Trophoblast cell (in vitro differentiated cells and primary cell): ENCODE data around the gene SLAMF1.

Experiments used
- DNase-seq, 2 donors: peaks; one replicate each; pipeline ENCODE4 v3.0.0-alpha.2; 2016
- H2AFZ ChIP-seq: 2 replicates; pipeline ENCODE4 v1.6.1; 2013; ENCODE audit warnings: low read length, moderate library complexity, mild to moderate bottlenecking; ENCODE audit not compliant: insufficient read depth, poor library complexity
- H2AK5ac ChIP-seq: 2 replicates; pipeline ENCODE4 v1.6.1; 2013; ENCODE audit warnings: mild to moderate bottlenecking, low read length
- H2BK120ac ChIP-seq: 2 replicates; pipeline ENCODE4 v1.6.1; 2013; ENCODE audit warnings: low read length, mild to moderate bottlenecking, moderate library complexity; ENCODE audit not compliant: insufficient read depth, poor library complexity
- H2BK12ac ChIP-seq: 2 replicates; pipeline ENCODE4 v1.6.1; 2013; ENCODE audit warnings: mild to moderate bottlenecking, low read length, moderate library complexity
- H2BK5ac ChIP-seq: 2 replicates; pipeline ENCODE4 v1.6.1; 2013; ENCODE audit warnings: low read length, low read depth, moderate library complexity, mild to moderate bottlenecking; ENCODE audit not compliant: poor library complexity
- H3K14ac ChIP-seq: 2 replicates; pipeline ENCODE4 v1.6.1; 2013; ENCODE audit warnings: mild to moderate bottlenecking, low read length
- H3K18ac ChIP-seq: 2 replicates; pipeline ENCODE4 v1.6.1; 2013; ENCODE audit warnings: mild to moderate bottlenecking, low read length
- H3K23ac ChIP-seq: 2 replicates; pipeline ENCODE4 v1.6.1; 2013; ENCODE audit warnings: low read length
- H3K27ac ChIP-seq: 2 replicates; pipeline ENCODE4 v1.5.1; 2013; ENCODE audit warnings: low read depth, mild to moderate bottlenecking, inconsistent platforms, low read length, moderate library complexity
- H3K27me3 ChIP-seq: 2 replicates; pipeline ENCODE4 v1.6.1; 2013; ENCODE audit warnings: inconsistent platforms, mild to moderate bottlenecking, low read length, moderate library complexity; ENCODE audit not compliant: insufficient read depth
- H3K36me3 ChIP-seq, 2 experiments: 1 replicate in 1 of 2; 2 replicates in 1 of 2; pipeline ENCODE4 v1.6.1; 2013; ENCODE audit warnings: low read length in 2 of 2, mild to moderate bottlenecking in 2 of 2, moderate library complexity in 1 of 2; ENCODE audit not compliant: insufficient read depth in 2 of 2, control insufficient read depth in 1 of 2
- H3K4ac ChIP-seq: 2 replicates; pipeline ENCODE4 v1.6.1; 2013; ENCODE audit warnings: low read depth, mild to moderate bottlenecking, low read length, moderate library complexity
- H3K4me1 ChIP-seq, 2 experiments: 1 replicate in 1 of 2; 2 replicates in 1 of 2; pipeline ENCODE4 v1.6.1; 2013; ENCODE audit warnings: low read length in 2 of 2, mild to moderate bottlenecking in 2 of 2, moderate library complexity in 1 of 2; ENCODE audit not compliant: insufficient read depth in 2 of 2, control insufficient read depth in 1 of 2
- H3K4me2 ChIP-seq: 2 replicates; pipeline ENCODE4 v1.6.1; 2013; ENCODE audit warnings: inconsistent platforms, mild to moderate bottlenecking, low read length, moderate library complexity
- H3K4me3 ChIP-seq: 2 replicates; pipeline ENCODE4 v1.5.1; 2013; ENCODE audit warnings: mild to moderate bottlenecking, low read depth, low read length, inconsistent platforms
- H3K79me1 ChIP-seq: one replicate; pipeline ENCODE4 v1.6.1; 2013; ENCODE audit warnings: low read length
- H3K79me2 ChIP-seq: 2 replicates; pipeline ENCODE4 v1.6.1; 2013; ENCODE audit warnings: low read length, mild to moderate bottlenecking; ENCODE audit not compliant: control insufficient read depth, insufficient read depth, poor library complexity
- H3K9ac ChIP-seq: 2 replicates; pipeline ENCODE4 v1.6.1; 2013; ENCODE audit warnings: mild to moderate bottlenecking, low read length
- H3K9me3 ChIP-seq: 2 replicates; pipeline ENCODE4 v1.6.1; 2013; ENCODE audit warnings: low read depth, mild to moderate bottlenecking, control low read depth, inconsistent platforms, low read length; ENCODE audit not compliant: insufficient read depth
- H4K12ac ChIP-seq: 2 replicates; pipeline ENCODE4 v1.6.1; 2013; ENCODE audit warnings: low read depth, mild to moderate bottlenecking, low read length, moderate library complexity
- H4K8ac ChIP-seq: 2 replicates; pipeline ENCODE4 v1.6.1; 2013; ENCODE audit warnings: low read depth, mild to moderate bottlenecking, low read length, moderate library complexity
- H4K91ac ChIP-seq: one replicate; pipeline ENCODE4 v1.6.1; 2013; ENCODE audit warnings: low read depth, mild to moderate bottlenecking, low read length, moderate library complexity
- WGBS: extraction: QIAGEN DNeasy Blood & Tissue Kit; methylation state at CpG from one replicate; pipeline ENCODE4 v1.1.7; 2013; ENCODE audit warnings: missing lambda C conversion rate; ENCODE audit not compliant: insufficient read length, insufficient coverage; ENCODE audit errors: extremely low coverage; 5-methylcytosine and 5-hydroxymethylcytosine counted together

The SLAMF1 gene

DNA sequence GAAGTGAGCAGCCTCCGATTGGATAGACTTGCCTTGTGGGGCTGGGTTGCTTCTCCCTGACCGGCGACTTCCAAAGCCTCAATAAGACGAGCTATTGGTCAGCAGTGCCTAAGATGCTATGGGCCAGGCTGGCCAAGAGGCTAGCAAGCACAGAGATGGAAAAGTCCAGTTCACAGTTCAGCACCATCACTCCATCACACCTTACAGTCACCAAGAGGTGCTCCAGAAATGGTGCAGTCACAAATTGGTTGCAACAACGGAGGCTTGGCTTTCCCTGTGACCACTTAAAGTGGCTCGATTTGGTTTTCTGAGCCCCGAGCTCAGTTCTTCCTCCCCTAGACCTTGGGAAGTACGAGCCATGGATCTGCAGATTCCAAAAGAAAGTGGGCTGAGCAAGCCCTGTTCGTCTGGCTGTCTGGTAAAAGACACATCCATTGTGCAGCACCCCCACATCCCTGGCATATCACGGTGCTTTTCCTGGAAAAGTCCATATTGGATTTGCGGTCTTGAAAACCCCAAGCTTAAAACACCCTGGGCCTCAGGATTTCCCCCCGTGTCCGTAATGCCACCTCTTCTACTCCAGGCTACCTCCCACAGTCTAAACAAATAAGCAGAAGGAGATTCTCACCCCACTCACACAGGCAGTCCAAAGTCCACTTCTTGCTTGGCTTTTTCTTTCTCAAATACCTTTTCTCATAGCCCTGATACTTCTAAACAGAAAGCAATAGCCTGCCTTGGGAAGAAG is 1.3 kb downstream of the SLAMF1 start:
- no peak overlapping the region for H2BK5ac ChIP-seq
- no peaks in the 10 kb centered on the region for H3K27me3 ChIP-seq
- no peak overlapping the region for H4K12ac ChIP-seq
- no peak overlapping the region for H3K14ac ChIP-seq
- H3K4ac ChIP-seq, result no peak overlapping the region
- H3K4me1 ChIP-seq, result no peaks in the 10 kb centered on the region
- no peak overlapping the region for H3K4me2 ChIP-seq
- no peak overlapping the region for H3K9ac ChIP-seq
- no peak overlapping the region for H2AFZ ChIP-seq
- H3K79me2 ChIP-seq, result no peaks in the 10 kb centered on the region
- H2BK120ac ChIP-seq, result no peak overlapping the region
- H3K9me3 ChIP-seq, result no peaks in the 10 kb centered on the region
- no peak overlapping the region for H3K4me3 ChIP-seq
- H3K79me1 ChIP-seq, result no peaks in the 10 kb centered on the region
- H3K23ac ChIP-seq, result no peak overlapping the region
- no peak overlapping the region for H4K91ac ChIP-seq
- H4K8ac ChIP-seq, result no peak overlapping the region
- no CpG with 5 or more reads among the region's 13 CpGs for WGBS
- no peak overlapping the region for H3K18ac ChIP-seq
- DNase-seq, result no peak
- no peak overlapping the region for H2AK5ac ChIP-seq
- H3K27ac ChIP-seq, result no peak overlapping the region
- H3K36me3 ChIP-seq, result no peaks in the 10 kb centered on the region
- H2BK12ac ChIP-seq, result no peak overlapping the region

- Histone ChIP-seq H3K9me3 (no peaks in the 10 kb centered on the region), H4K12ac (no peak overlapping the region), H3K18ac (no peak overlapping the region), H3K9ac (no peak overlapping the region), H2BK120ac (no peak overlapping the region), H3K79me2 (no peaks in the 10 kb centered on the region), H3K4ac (no peak overlapping the region), H3K4me3 (no peak overlapping the region), H3K79me1 (no peaks in the 10 kb centered on the region), H2BK12ac (no peak overlapping the region), H3K14ac (no peak overlapping the region), H3K27me3 (no peaks in the 10 kb centered on the region), H4K91ac (no peak overlapping the region), H3K4me1 (no peaks in the 10 kb centered on the region), H2BK5ac (no peak overlapping the region), H2AFZ (no peak overlapping the region), H4K8ac (no peak overlapping the region), H3K23ac (no peak overlapping the region), H3K27ac (no peak overlapping the region), H3K36me3 (no peaks in the 10 kb centered on the region), H3K4me2 (no peak overlapping the region), H2AK5ac (no peak overlapping the region)
- DNase-seq, result peak in 1 of 2 donors; percentile 42
These were observed 2.4 kb downstream of the SLAMF1 start for GRCh38 chr1:160644399-160644798.

GRCh38 chr1:160643138-160643537 is 3.7 kb downstream of the SLAMF1 start:
- peaks cover 0 to 4% of the 10 kb centered on the region in 2 experiments for H3K4me1 ChIP-seq
- no peak overlapping the region for H3K9ac ChIP-seq
- H3K27me3 ChIP-seq, result no peaks in the 10 kb centered on the region
- H2BK5ac ChIP-seq, result no peak overlapping the region
- no peak overlapping the region for H4K8ac ChIP-seq
- no peak overlapping the region for H3K4me2 ChIP-seq
- H4K12ac ChIP-seq, result no peak overlapping the region
- no peak overlapping the region for H3K14ac ChIP-seq
- no peaks in the 10 kb centered on the region for H3K9me3 ChIP-seq
- H3K36me3 ChIP-seq, result no peaks in the 10 kb centered on the region
- H4K91ac ChIP-seq, result no peak overlapping the region
- no peak overlapping the region for H2AFZ ChIP-seq
- no peak overlapping the region for H3K27ac ChIP-seq
- H3K23ac ChIP-seq, result no peak overlapping the region
- H2BK120ac ChIP-seq, result no peak overlapping the region
- peaks cover 3% of the 10 kb centered on the region for H3K79me1 ChIP-seq
- DNase-seq, result no peak
- H2AK5ac ChIP-seq, result no peak overlapping the region
- H3K4ac ChIP-seq, result no peak overlapping the region
- no peak overlapping the region for H3K18ac ChIP-seq
- H2BK12ac ChIP-seq, result no peak overlapping the region
- H3K79me2 ChIP-seq, result no peaks in the 10 kb centered on the region
- no CpG with 5 or more reads among the region's 5 CpGs for WGBS
- no peak overlapping the region for H3K4me3 ChIP-seq

DNA sequence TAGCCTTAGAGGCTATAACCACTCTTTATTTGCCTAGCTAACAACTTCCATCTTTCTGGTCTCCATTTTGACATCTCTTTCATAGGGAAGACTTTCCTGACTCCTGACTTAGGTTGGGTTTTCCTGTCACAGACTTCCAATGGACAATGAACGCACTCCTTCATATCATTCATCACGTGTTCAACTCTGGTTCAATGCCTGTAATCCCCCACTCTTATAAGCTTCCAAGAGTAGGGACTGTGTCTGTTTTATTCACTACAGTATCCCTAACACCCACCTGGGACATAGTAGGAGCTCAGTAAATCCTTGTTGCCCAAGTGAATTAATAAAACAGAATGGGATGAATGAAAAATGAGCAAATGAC is 4.6 kb downstream of the SLAMF1 start:
- no peak overlapping the region for H2BK120ac ChIP-seq
- no peak overlapping the region for H3K4me3 ChIP-seq
- no peaks in the 10 kb centered on the region for H3K36me3 ChIP-seq
- H3K9me3 ChIP-seq, result no peaks in the 10 kb centered on the region
- WGBS, result no CpG with 5 or more reads among the region's 2 CpGs
- H3K18ac ChIP-seq, result no peak overlapping the region
- H2BK5ac ChIP-seq, result no peak overlapping the region
- no peak overlapping the region for H4K8ac ChIP-seq
- H4K12ac ChIP-seq, result no peak overlapping the region
- H3K9ac ChIP-seq, result no peak overlapping the region
- no peak overlapping the region for H2AFZ ChIP-seq
- peaks cover 2 to 6% of the 10 kb centered on the region in 2 experiments for H3K4me1 ChIP-seq
- H2BK12ac ChIP-seq, result no peak overlapping the region
- no peak overlapping the region for H4K91ac ChIP-seq
- no peaks in the 10 kb centered on the region for H3K79me2 ChIP-seq
- H3K4me2 ChIP-seq, result no peak overlapping the region
- H3K14ac ChIP-seq, result no peak overlapping the region
- DNase-seq, result no peak
- H3K27me3 ChIP-seq, result no peaks in the 10 kb centered on the region
- no peak overlapping the region for H3K27ac ChIP-seq
- no peak overlapping the region for H2AK5ac ChIP-seq
- no peak overlapping the region for H3K23ac ChIP-seq
- peaks cover 7% of the 10 kb centered on the region for H3K79me1 ChIP-seq
- no peak overlapping the region for H3K4ac ChIP-seq
